NT2/D1 (cell line): ENCODE measurements around the gene MICB.

Source experiments
- DNase-seq: peaks from one replicate; pipeline ENCODE4 v3.0.0-alpha.2; 2011; ENCODE audit warnings: low read depth, low spot score
- H3K27me3 ChIP-seq: 2 replicates; pipeline ENCODE4 v1.6.0; 2011; ENCODE audit warnings: mild to moderate bottlenecking; ENCODE audit not compliant: insufficient read length, insufficient read depth
- H3K36me3 ChIP-seq: 2 replicates; pipeline ENCODE4 v1.6.1; 2011; ENCODE audit warnings: mild to moderate bottlenecking, low read length, mixed read lengths; ENCODE audit not compliant: insufficient read depth, insufficient read length
- H3K4me1 ChIP-seq: 2 replicates; pipeline ENCODE4 v1.5.1; 2011; ENCODE audit not compliant: insufficient read depth, insufficient read length
- H3K4me3 ChIP-seq: 2 replicates; pipeline ENCODE4 v1.5.1; 2011; ENCODE audit warnings: low read depth; ENCODE audit not compliant: insufficient read length
- H3K9ac ChIP-seq: 2 replicates; pipeline ENCODE4 v1.6.0; 2011; ENCODE audit warnings: low read depth; ENCODE audit not compliant: insufficient read length
- H3K9me3 ChIP-seq: 2 replicates; pipeline ENCODE4 v1.5.1; 2011; ENCODE audit warnings: mild to moderate bottlenecking, low read length; ENCODE audit not compliant: insufficient read depth
- SUZ12 ChIP-seq: IDR thresholded peaks from 2 replicates; pipeline ENCODE4 v1.6.1; 2011; ENCODE audit not compliant: insufficient read length, insufficient read depth; ENCODE audit errors: extremely low read depth
- YY1 ChIP-seq: IDR thresholded peaks from 2 replicates; pipeline ENCODE4 v1.6.1; 2011; ENCODE audit not compliant: insufficient read length, insufficient read depth
- ZNF274 ChIP-seq: IDR thresholded peaks from 2 replicates; pipeline ENCODE4 v1.6.1; 2011; ENCODE audit warnings: mild to moderate bottlenecking, low read depth, low read length

MICB gene

DNA sequence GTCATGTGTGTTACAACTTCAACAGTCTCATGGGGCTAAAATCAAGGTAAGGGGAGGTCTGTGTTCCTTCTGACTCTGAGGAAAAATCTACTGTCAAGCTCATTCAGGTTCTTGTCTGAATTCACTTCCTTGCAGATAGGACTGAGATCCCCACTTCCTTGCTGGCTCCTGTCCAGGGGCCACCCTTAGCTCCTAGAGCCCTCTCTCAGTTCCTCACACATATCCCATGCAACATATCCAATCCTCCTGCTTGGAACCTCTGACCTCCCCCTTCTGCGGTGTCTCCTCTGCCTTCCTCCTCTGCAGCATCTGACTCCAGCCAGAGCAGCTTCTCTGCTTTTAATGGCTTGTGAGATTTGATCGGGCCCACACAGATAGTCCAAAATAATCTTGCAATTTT is 27.1 kb upstream of the MICB start:
- Histone ChIP-seq H3K4me3 (no peak overlapping the region), H3K27me3 (no peaks in the 10 kb centered on the region), H3K36me3 (no peaks in the 10 kb centered on the region), H3K9me3 (no peaks in the 10 kb centered on the region), H3K9ac (no peak overlapping the region), H3K4me1 (no peaks in the 10 kb centered on the region)
- no peak for TF ChIP-seq ZNF274
- no peak for TF ChIP-seq YY1
- no peak for TF ChIP-seq SUZ12
- DNase-seq, result no peak

DNA sequence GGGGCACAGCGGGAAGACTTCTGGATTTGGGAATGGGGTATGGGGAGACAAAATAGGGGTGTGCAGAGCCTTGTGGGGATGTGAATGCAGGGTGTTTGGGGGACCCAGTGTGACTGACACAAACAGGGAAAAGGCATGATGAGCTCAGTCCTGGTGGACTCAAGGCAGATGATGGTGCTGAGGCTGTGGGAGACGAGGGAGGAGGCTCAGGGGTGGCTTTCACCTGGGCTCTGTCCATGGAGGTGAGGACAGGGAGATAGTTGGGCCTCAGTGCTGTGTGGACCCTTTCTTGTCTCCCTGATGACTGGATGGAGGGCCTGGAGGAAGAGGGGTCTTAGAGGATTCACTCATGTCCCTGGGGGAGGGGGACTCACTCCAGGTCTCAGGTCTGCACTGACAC is 26.2 kb upstream of the MICB start:
- H3K36me3 ChIP-seq, result no peaks in the 10 kb centered on the region
- no peak overlapping the region for H3K4me3 ChIP-seq
- no peak overlapping the region for H3K9ac ChIP-seq
- H3K9me3 ChIP-seq, result no peaks in the 10 kb centered on the region
- H3K27me3 ChIP-seq, result no peaks in the 10 kb centered on the region
- no peak for DNase-seq
- TF ChIP-seq ZNF274 (no peak), YY1 (no peak), SUZ12 (no peak)
- H3K4me1 ChIP-seq, result no peaks in the 10 kb centered on the region

DNA sequence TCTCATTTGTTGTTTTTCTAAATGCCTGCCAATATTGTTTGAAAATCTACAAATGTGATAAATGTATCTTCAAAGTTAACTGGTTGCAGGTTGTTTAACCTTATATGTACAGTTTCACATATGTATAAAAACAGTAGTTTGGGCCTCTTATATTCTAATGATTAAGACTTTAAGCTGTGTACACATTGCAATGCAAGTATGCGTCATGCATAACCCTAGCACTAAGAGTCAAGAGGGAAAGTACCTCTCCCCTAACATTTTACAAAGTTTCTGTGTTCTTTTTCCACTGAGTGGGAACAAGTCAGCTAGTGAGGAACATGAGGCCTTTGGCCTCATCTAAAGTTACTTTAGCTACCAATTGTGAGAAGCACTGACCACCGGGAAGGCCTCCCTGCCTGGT is 25.7 kb upstream of the MICB start:
- TF ChIP-seq SUZ12 (no peak), ZNF274 (no peak), YY1 (no peak)
- no peaks in the 10 kb centered on the region for H3K4me1 ChIP-seq
- no peak for DNase-seq
- H3K9ac ChIP-seq, result no peak overlapping the region
- H3K4me3 ChIP-seq, result no peak overlapping the region
- no peaks in the 10 kb centered on the region for H3K27me3 ChIP-seq
- H3K9me3 ChIP-seq, result no peaks in the 10 kb centered on the region
- H3K36me3 ChIP-seq, result no peaks in the 10 kb centered on the region

GRCh38 chr6:31473244-31473643 is 24.7 kb upstream of the MICB start:
- TF ChIP-seq ZNF274 (no peak), YY1 (no peak), SUZ12 (no peak)
- Histone ChIP-seq H3K27me3 (no peaks in the 10 kb centered on the region), H3K9me3 (no peaks in the 10 kb centered on the region), H3K9ac (no peak overlapping the region), H3K36me3 (no peaks in the 10 kb centered on the region), H3K4me1 (no peaks in the 10 kb centered on the region), H3K4me3 (no peak overlapping the region)
- no peak for DNase-seq

GRCh38 chr6:31473780-31474761 is 23.9 kb upstream of the MICB start:
- DNase-seq, result no peak
- no peak overlapping the region for H3K9ac ChIP-seq

GRCh38 chr6:31474871-31475286 is 23.1 kb upstream of the MICB start:
- Histone ChIP-seq H3K36me3 (no peaks in the 10 kb centered on the region), H3K27me3 (no peaks in the 10 kb centered on the region), H3K4me1 (no peaks in the 10 kb centered on the region), H3K9me3 (no peaks in the 10 kb centered on the region), H3K4me3 (no peak overlapping the region), H3K9ac (no peak overlapping the region)
- no peak for DNase-seq
- TF ChIP-seq YY1 (no peak), SUZ12 (no peak), ZNF274 (no peak)

More at GRCh38 chr6:31473780-31474761, 23.9 kb upstream of the MICB start:
- no peak for TF ChIP-seq YY1
- no peak for TF ChIP-seq SUZ12
- no peak for TF ChIP-seq ZNF274
- H3K27me3 ChIP-seq, result no peaks in the 10 kb centered on the region
- H3K4me3 ChIP-seq, result no peak overlapping the region
- H3K4me1 ChIP-seq, result no peaks in the 10 kb centered on the region
- H3K9me3 ChIP-seq, result no peaks in the 10 kb centered on the region
- H3K36me3 ChIP-seq, result no peaks in the 10 kb centered on the region

DNA sequence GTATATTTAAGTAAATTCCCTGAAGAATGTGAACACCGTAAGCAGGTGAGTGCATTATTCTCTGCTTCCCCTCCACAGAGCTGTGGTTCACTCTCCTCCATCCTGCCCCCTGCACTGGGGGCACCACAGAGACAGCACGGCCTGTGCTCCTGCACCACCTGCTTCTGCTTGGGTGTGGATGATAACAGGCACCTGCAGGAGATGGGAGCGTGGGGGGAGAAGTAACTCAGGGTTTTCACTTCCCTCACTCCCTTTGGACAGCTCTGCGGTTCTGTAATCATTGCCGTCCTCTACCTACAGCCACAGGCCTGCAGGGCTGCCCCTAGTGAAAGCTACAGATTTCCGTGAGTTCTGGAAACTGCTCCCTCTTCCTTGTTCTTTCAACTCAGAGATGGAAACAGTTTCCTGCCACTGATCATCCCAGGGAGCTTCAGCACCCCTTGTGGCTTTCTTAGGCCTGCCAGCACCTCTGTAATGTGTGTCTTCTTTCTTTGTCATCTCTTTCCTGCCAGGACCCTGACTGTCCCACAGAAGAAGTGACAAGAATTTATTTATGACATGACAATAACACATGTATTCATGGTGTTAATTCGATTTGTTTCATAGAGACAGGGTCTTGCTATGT is 21.3 kb upstream of the MICB start:
- TF ChIP-seq ZNF274, result no peak
- no peak for TF ChIP-seq SUZ12
- no peak for TF ChIP-seq YY1
- Histone ChIP-seq H3K9me3 (no peaks in the 10 kb centered on the region), H3K36me3 (no peaks in the 10 kb centered on the region), H3K27me3 (no peaks in the 10 kb centered on the region), H3K9ac (no peak overlapping the region), H3K4me3 (no peak overlapping the region), H3K4me1 (no peaks in the 10 kb centered on the region)
- DNase-seq, result no peak
